Keratinocyte (primary cell): ENCODE measurements around the gene TMEM132C.

Experiments used
- CTCF ChIP-seq, 3 experiments: IDR thresholded peaks in 1 of 3; conservative IDR thresholded peaks in 1 of 3; optimal IDR thresholded peaks in 1 of 3; 2 replicates in 2 of 3; 3 replicates in 1 of 3; pipeline versions ENCODE3 to v1.5.1; 2011; ENCODE audit warnings: low read length in 3 of 3, mild to moderate bottlenecking in 3 of 3, moderate library complexity in 2 of 3, control low read depth in 1 of 3, inconsistent platforms in 1 of 3; ENCODE audit not compliant: insufficient read depth in 2 of 3; ENCODE audit errors: extremely low read depth in 1 of 3
- EZH2 ChIP-seq: IDR thresholded peaks from one replicate; pipeline ENCODE4 v1.6.1; 2012; ENCODE audit warnings: inconsistent platforms, mild to moderate bottlenecking, low read length, moderate library complexity

DNA sequence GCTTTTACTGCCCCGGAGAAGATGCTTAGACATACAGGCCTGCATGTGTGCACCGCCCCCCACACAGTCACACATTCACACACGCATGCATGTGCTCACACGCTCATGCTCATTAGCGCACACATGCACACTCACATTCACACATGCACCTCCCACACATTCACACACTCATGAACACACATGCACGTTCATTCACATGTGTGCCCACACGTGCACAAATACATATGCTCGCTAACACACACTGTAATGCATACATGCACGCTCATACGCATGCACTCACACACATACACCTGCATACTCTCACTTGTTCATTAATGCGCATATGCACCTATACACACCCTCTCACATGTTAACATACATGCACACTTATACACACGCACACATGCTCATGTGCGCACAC, 21.9 kb downstream of the TMEM132C start:
- TF ChIP-seq CTCF (optimal IDR thresholded peaks at IDR 0.05 in 1 of 3, IDR thresholded peaks at IDR 0.05 in 1 of 3, conservative IDR thresholded peaks at IDR 0.05 in 1 of 3; ENCODE audit: extremely low read depth in 1 of 3, insufficient read depth in 2 of 3, low read length in 3 of 3) (no peak), EZH2 (no peak)
